ENCODE results near the gene RPL28. TPM values are rescaled to one million over a fixed set of nuclear protein-coding genes. Genes with fewer than 3 reads are reported as not detected.

The RPL28 gene
- total RNA-seq, 1 experiment from 2014 or later, result 617 TPM

GRCh38 chr19:55376241-55376933 is 9.3 kb upstream of the RPL28 start, which contains the start of gene TMEM190:
TSS of gene TMEM190 (plus strand) at chr19:55376826. CDS start at chr19:55376854, 28 bp downstream.
- Histone ChIP-seq H3K27ac (peak within 1 kb of the TSS; percentile 66), H3K27me3 (no peaks in the 10 kb centered on the region), H3K4me1 (peaks cover 58% of the 10 kb centered on the region), H3K36me3 (no peaks in the 10 kb centered on the region), H3K9me3 (replicated peaks) (no peaks in the 10 kb centered on the region), H3K4me3 (peak within 1 kb of the TSS; percentile 61)
- no peak for DNase-seq

- peak overlapping the region; percentile 61 for H3K4me3 ChIP-seq
- H3K27me3 ChIP-seq, result no peaks in the 10 kb centered on the region
- peak; percentile 55 to 58 for DNase-seq
- H3K9me3 ChIP-seq (replicated peaks), result no peaks in the 10 kb centered on the region
- H3K27ac ChIP-seq, result peak overlapping the region; percentile 66
- H3K4me1 ChIP-seq, result peaks cover 48% of the 10 kb centered on the region
- no peaks in the 10 kb centered on the region for H3K36me3 ChIP-seq
These were observed 8.2 kb upstream of the RPL28 start for GRCh38 chr19:55377356-55378131.

GRCh38 chr19:55379174-55379573 is 6.6 kb upstream of the RPL28 start:
- Histone ChIP-seq H3K4me1 (peaks cover 37% of the 10 kb centered on the region), H3K9me3 (replicated peaks) (no peaks in the 10 kb centered on the region)
- peak; percentile 98 for DNase-seq

GRCh38 chr19:55382013-55382412 is 3.7 kb upstream of the RPL28 start:
- peaks cover 8% of the 10 kb centered on the region for H3K36me3 ChIP-seq
- no peaks in the 10 kb centered on the region for H3K9me3 ChIP-seq (replicated peaks)
- no peak overlapping the region for H3K27ac ChIP-seq
- H3K4me3 ChIP-seq, result no peak overlapping the region
- no peaks in the 10 kb centered on the region for H3K27me3 ChIP-seq
- peaks cover 23% of the 10 kb centered on the region for H3K4me1 ChIP-seq
- DNase-seq, result no peak

More at GRCh38 chr19:55379174-55379573, 6.6 kb upstream of the RPL28 start:
- Histone ChIP-seq H3K27me3 (no peaks in the 10 kb centered on the region), H3K27ac (peak overlapping the region; percentile 76), H3K36me3 (no peaks in the 10 kb centered on the region), H3K4me3 (peak overlapping the region; percentile 11; the same call in 1 of the 2 replicates)

GRCh38 chr19:55382522-55383054 is 3.1 kb upstream of the RPL28 start:
- H3K9me3 ChIP-seq (replicated peaks), result no peaks in the 10 kb centered on the region
- H3K27me3 ChIP-seq, result no peaks in the 10 kb centered on the region
- no peak overlapping the region for H3K4me3 ChIP-seq
- no peak overlapping the region for H3K27ac ChIP-seq
- peaks cover 26% of the 10 kb centered on the region for H3K4me1 ChIP-seq
- H3K36me3 ChIP-seq, result peaks cover 14% of the 10 kb centered on the region
- no peak for DNase-seq

- no peak for DNase-seq
- H3K9me3 ChIP-seq (replicated peaks), result no peaks in the 10 kb centered on the region
- H3K27me3 ChIP-seq, result no peaks in the 10 kb centered on the region
- H3K4me3 ChIP-seq, result no peak overlapping the region
- peaks cover 29% of the 10 kb centered on the region for H3K4me1 ChIP-seq
- peaks cover 23% of the 10 kb centered on the region for H3K36me3 ChIP-seq
- no peak overlapping the region for H3K27ac ChIP-seq
These were observed 2.2 kb upstream of the RPL28 start for GRCh38 chr19:55383279-55384130.

GRCh38 chr19:55384131-55384919 is 1.4 kb upstream of the RPL28 start, which contains the start of gene TMEM238:
TSS of gene TMEM238 (minus strand) at chr19:55384292. CDS start at chr19:55384259, 33 bp downstream.
- no peak for DNase-seq
- Histone ChIP-seq H3K4me1 (peaks cover 24% of the 10 kb centered on the region), H3K36me3 (peaks cover 31% of the 10 kb centered on the region)

GRCh38 chr19:55384920-55385723 is 610 bp upstream of the RPL28 start:
- H3K4me1 ChIP-seq, result peaks cover 17% of the 10 kb centered on the region
- peak; percentile 95 to 97 for DNase-seq
- H3K27ac ChIP-seq, result peak overlapping the region; percentile 73
- peak overlapping the region; percentile 86 for H3K4me3 ChIP-seq
- H3K27me3 ChIP-seq, result no peaks in the 10 kb centered on the region
- H3K36me3 ChIP-seq, result peaks cover 38% of the 10 kb centered on the region
- no peaks in the 10 kb centered on the region for H3K9me3 ChIP-seq (replicated peaks)

More at GRCh38 chr19:55384131-55384919, 1.4 kb upstream of the RPL28 start, which contains the start of gene TMEM238:
- Histone ChIP-seq H3K27me3 (no peaks in the 10 kb centered on the region), H3K4me3 (peak within 1 kb of the TSS; percentile 86), H3K27ac (peak within 1 kb of the TSS; percentile 73), H3K9me3 (replicated peaks) (no peaks in the 10 kb centered on the region)

- peaks cover 42% of the 10 kb centered on the region for H3K36me3 ChIP-seq
- no peaks in the 10 kb centered on the region for H3K27me3 ChIP-seq
- H3K4me3 ChIP-seq, result peak overlapping the region; percentile 86
- DNase-seq, result no peak
- H3K4me1 ChIP-seq, result peaks cover 17% of the 10 kb centered on the region
- no peaks in the 10 kb centered on the region for H3K9me3 ChIP-seq (replicated peaks)
- H3K27ac ChIP-seq, result peak overlapping the region; percentile 73; the same call in 1 of the 2 replicates
These were observed 800 bp downstream of the RPL28 start for GRCh38 chr19:55386493-55386971.

- peaks cover 42% of the 10 kb centered on the region for H3K36me3 ChIP-seq
- H3K4me1 ChIP-seq, result peaks cover 17% of the 10 kb centered on the region
- H3K27ac ChIP-seq, result no peak overlapping the region
- no peaks in the 10 kb centered on the region for H3K27me3 ChIP-seq
- DNase-seq, result no peak
- peak overlapping the region; percentile 86 for H3K4me3 ChIP-seq
- no peaks in the 10 kb centered on the region for H3K9me3 ChIP-seq (replicated peaks)
These were observed 2.2 kb downstream of the RPL28 start for GRCh38 chr19:55387736-55388497.

GRCh38 chr19:55389386-55390317 is 3.9 kb downstream of the RPL28 start:
- Histone ChIP-seq H3K27ac (no peak overlapping the region), H3K4me3 (no peak overlapping the region), H3K4me1 (peaks cover 17% of the 10 kb centered on the region), H3K9me3 (replicated peaks) (no peaks in the 10 kb centered on the region), H3K27me3 (no peaks in the 10 kb centered on the region), H3K36me3 (peaks cover 42% of the 10 kb centered on the region)
- no peak for DNase-seq

Data from SJCRH30 (cell line).